SU-DHL-6 (cell line): ENCODE data around the gene FAM20B.
A peak's percentile ranks its signal among the peaks of the same experiment; 100 is the strongest.

Source experiments
- H2AFZ ChIP-seq: fragments of 200-600 bp; sonication (generic); 2 replicates; pipeline ENCODE4 v1.6.1; 2014; ENCODE audit warnings: low read depth, mild to moderate bottlenecking, moderate library complexity, mixed read lengths, antibody characterized with exemption, low read length; ENCODE audit not compliant: severe bottlenecking
- H3F3A ChIP-seq: fragments of 200-600 bp; shearing (Covaris generic); 2 replicates; pipeline ENCODE4 v1.6.0; 2016; ENCODE audit warnings: antibody characterized with exemption, mild to moderate bottlenecking; ENCODE audit not compliant: insufficient read depth
- H3K27ac ChIP-seq: fragments of 200-600 bp; sonication (generic); 2 replicates; pipeline ENCODE4 v1.5.1; 2016; ENCODE audit warnings: low read depth, mild to moderate bottlenecking, low read length, moderate library complexity, mixed read lengths
- H3K27me3 ChIP-seq: fragments of 200-600 bp; sonication (generic), shearing (Covaris generic); 2 replicates; pipeline ENCODE4 v1.6.0; 2014; ENCODE audit warnings: mild to moderate bottlenecking, low read length
- H3K36me3 ChIP-seq: fragments of 200-600 bp; sonication (generic); 2 replicates; pipeline ENCODE4 v1.6.1; 2014; ENCODE audit warnings: mild to moderate bottlenecking, low read length, mixed read lengths
- H3K4me2 ChIP-seq: fragments of 300-600, 200-600 bp; shearing (Covaris generic), sonication (generic); 2 replicates; pipeline ENCODE4 v1.6.0; 2014; ENCODE audit warnings: low read length, low read depth, mild to moderate bottlenecking; ENCODE audit not compliant: poor library complexity, severe bottlenecking
- H3K4me3 ChIP-seq: fragments of 200-600 bp; sonication (generic); 2 replicates; pipeline ENCODE4 v1.5.1; 2014; ENCODE audit warnings: antibody characterized with exemption, low read length, mild to moderate bottlenecking, mixed read lengths; ENCODE audit not compliant: insufficient read depth, poor library complexity, severe bottlenecking
- H3K79me2 ChIP-seq: fragments of 200-600 bp; sonication (generic); 2 replicates; pipeline ENCODE4 v1.6.1; 2014; ENCODE audit warnings: mild to moderate bottlenecking, low read length, moderate library complexity; ENCODE audit not compliant: insufficient read depth
- H3K9ac ChIP-seq: fragments of 200-600 bp; sonication (generic); 2 replicates; pipeline ENCODE4 v1.7.0; 2014; ENCODE audit warnings: mild to moderate bottlenecking, low read length
- H3K9me2 ChIP-seq: fragments of 200-600 bp; sonication (generic); replicated peaks from 2 replicates; pipeline ENCODE4 v1.6.1; 2014; ENCODE audit warnings: low read length; ENCODE audit not compliant: insufficient read depth
- H3K9me3 ChIP-seq: fragments of 200-600 bp; sonication (generic); 2 replicates; pipeline ENCODE4 v1.6.1; 2014; ENCODE audit warnings: low read length, mixed read lengths; ENCODE audit not compliant: insufficient read depth
- H4K20me1 ChIP-seq: fragments of 200-600 bp; sonication (generic); 2 replicates; pipeline ENCODE4 v1.6.1; 2014; ENCODE audit warnings: low read depth, mild to moderate bottlenecking, antibody characterized with exemption, low read length, moderate library complexity, mixed read lengths
- CTCF ChIP-seq: fragments of 200-600 bp; sonication (generic); IDR thresholded peaks from one replicate; pipeline ENCODE4 v1.5.1; 2017; ENCODE audit warnings: antibody characterized with exemption, mild to moderate bottlenecking, low read length, moderate library complexity; ENCODE audit not compliant: insufficient read depth, poor library complexity, severe bottlenecking
- EZH2phosphoT487 ChIP-seq: fragments of 200-600 bp; sonication (generic), shearing (Covaris generic); conservative IDR thresholded peaks from 2 replicates; pipeline ENCODE4 v1.6.1; 2018; ENCODE audit warnings: mild to moderate bottlenecking, antibody characterized with exemption, low read length, moderate library complexity, mixed read lengths

The FAM20B gene

GRCh38 chr1:179031284-179031683 is 5.6 kb downstream of the FAM20B start:
- Histone ChIP-seq H3K4me2 (no peak overlapping the region), H3K4me3 (no peak overlapping the region), H3K9me2 (no peaks in the 10 kb centered on the region), H3K27ac (no peak overlapping the region), H4K20me1 (no peaks in the 10 kb centered on the region), H3K36me3 (no peaks in the 10 kb centered on the region), H3F3A (peaks cover 9% of the 10 kb centered on the region; the same call in 1 of the 2 replicates), H3K27me3 (no peaks in the 10 kb centered on the region), H3K9ac (no peak overlapping the region), H3K79me2 (peaks cover 29% of the 10 kb centered on the region), H3K9me3 (no peaks in the 10 kb centered on the region), H2AFZ (no peak overlapping the region)
- TF ChIP-seq EZH2phosphoT487 (no peak), CTCF (no peak)

DNA sequence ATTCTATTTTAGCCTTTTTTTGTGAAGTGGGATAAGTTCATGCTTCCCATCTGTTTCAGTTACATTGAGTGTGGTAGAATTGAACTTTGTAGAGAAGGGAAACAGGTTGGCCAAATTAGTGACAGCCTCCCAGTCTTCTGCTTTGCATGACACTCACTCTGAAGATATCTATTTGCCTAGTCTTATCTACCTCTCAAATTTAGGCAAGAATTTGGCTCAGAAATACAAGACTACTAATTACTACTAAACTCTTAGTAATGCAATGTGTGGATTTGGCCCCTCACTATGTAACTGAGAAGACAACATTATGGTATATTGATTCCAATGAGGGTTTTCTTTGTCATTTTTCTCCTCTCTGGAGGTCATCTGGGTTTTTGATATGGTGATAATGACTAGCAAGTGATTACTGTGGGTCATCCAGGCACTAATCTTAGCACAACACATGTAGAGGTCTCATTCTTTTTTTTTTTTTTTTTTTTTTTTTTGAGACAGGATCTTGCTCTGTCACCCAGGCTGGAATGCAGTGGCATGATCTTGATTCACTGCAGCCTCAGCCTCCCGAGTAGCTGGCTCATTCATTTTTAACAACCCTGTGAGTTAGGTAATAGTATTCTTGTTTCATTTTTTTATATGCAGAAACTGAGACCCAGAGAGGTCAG is 6.3 kb downstream of the FAM20B start:
- Histone ChIP-seq H2AFZ (no peak overlapping the region), H3K4me3 (no peak overlapping the region), H3K9ac (no peak overlapping the region), H3K79me2 (peaks cover 26% of the 10 kb centered on the region), H3K27me3 (no peaks in the 10 kb centered on the region), H4K20me1 (no peaks in the 10 kb centered on the region), H3F3A (peaks cover 7% of the 10 kb centered on the region; the same call in 1 of the 2 replicates), H3K36me3 (no peaks in the 10 kb centered on the region), H3K9me3 (no peaks in the 10 kb centered on the region), H3K4me2 (no peak overlapping the region), H3K9me2 (no peaks in the 10 kb centered on the region), H3K27ac (no peak overlapping the region)
- no peak for TF ChIP-seq EZH2phosphoT487
- TF ChIP-seq CTCF: no peak

- TF ChIP-seq EZH2phosphoT487 (no peak), CTCF (no peak)
Measured at GRCh38 chr1:179034720-179035119, 9.0 kb downstream of the FAM20B start.

More at GRCh38 chr1:179034720-179035119, 9.0 kb downstream of the FAM20B start:
- H2AFZ ChIP-seq: no peak overlapping the region
- H4K20me1 ChIP-seq: no peaks in the 10 kb centered on the region
- H3K27ac ChIP-seq: peak overlapping the region; percentile 53
- no peaks in the 10 kb centered on the region for H3K36me3 ChIP-seq
- H3K4me3 ChIP-seq: peak overlapping the region; percentile 7
- peak overlapping the region; percentile 55 for H3K4me2 ChIP-seq
- H3F3A ChIP-seq: no peaks in the 10 kb centered on the region
- H3K9ac ChIP-seq: 0 out of 2 replicates have a peak overlapping the region, but pooled peaks have one; percentile 9
- H3K9me2 ChIP-seq: no peaks in the 10 kb centered on the region
- H3K9me3 ChIP-seq: no peaks in the 10 kb centered on the region
- H3K27me3 ChIP-seq: no peaks in the 10 kb centered on the region
- peaks cover 23% of the 10 kb centered on the region for H3K79me2 ChIP-seq
